Jurkat, Clone E6-1 (cell line): Measurements from ENCODE around the gene SLIT1.
A peak's percentile ranks its signal among the peaks of the same experiment; 100 is the strongest.

Experiments used
- DNase-seq: peaks from one replicate; pipeline ENCODE4 v3.0.0-alpha.2; 2011; ENCODE audit warnings: low read depth, low spot score
- H3K4me3 ChIP-seq: 2 replicates; pipeline ENCODE4 v1.5.1; 2011; ENCODE audit warnings: mild to moderate bottlenecking, low read length, control low read depth, moderate library complexity

Gene SLIT1

GRCh38 chr10:97002670-97003069 is 183.1 kb downstream of the SLIT1 start:
- DNase-seq, result no peak

GRCh38 chr10:97001183-97001991 is 184.4 kb downstream of the SLIT1 start:
- no peak for DNase-seq

More at GRCh38 chr10:97002670-97003069, 183.1 kb downstream of the SLIT1 start:
- no peak overlapping the region for H3K4me3 ChIP-seq

GRCh38 chr10:97000487-97001182 is 185.1 kb downstream of the SLIT1 start:
- no peak overlapping the region for H3K4me3 ChIP-seq
- DNase-seq, result no peak

More at GRCh38 chr10:97001183-97001991, 184.4 kb downstream of the SLIT1 start:
- H3K4me3 ChIP-seq, result no peak overlapping the region

GRCh38 chr10:96999987-97000386 is 185.8 kb downstream of the SLIT1 start:
- no peak overlapping the region for H3K4me3 ChIP-seq
- no peak for DNase-seq

GRCh38 chr10:96999337-96999736 is 186.4 kb downstream of the SLIT1 start:
- no peak for DNase-seq
- H3K4me3 ChIP-seq, result no peak overlapping the region

GRCh38 chr10:96998329-96998888 is 187.3 kb downstream of the SLIT1 start:
- no peak for DNase-seq
- no peak overlapping the region for H3K4me3 ChIP-seq

GRCh38 chr10:96996275-96996965 is 189.3 kb downstream of the SLIT1 start:
- DNase-seq, result no peak
- H3K4me3 ChIP-seq, result no peak overlapping the region

GRCh38 chr10:96995851-96996250 is 189.9 kb downstream of the SLIT1 start:
- no peak for DNase-seq
- H3K4me3 ChIP-seq, result no peak overlapping the region

GRCh38 chr10:96992721-96993120 is 193.0 kb downstream of the SLIT1 start:
- DNase-seq, result peak; percentile 33
- no peak overlapping the region for H3K4me3 ChIP-seq

- no peak overlapping the region for H3K4me3 ChIP-seq
- DNase-seq, result no peak
These were observed 194.4 kb downstream of the SLIT1 start for GRCh38 chr10:96991313-96991841.

- no peak overlapping the region for H3K4me3 ChIP-seq
- no peak for DNase-seq
These were observed 197.3 kb downstream of the SLIT1 start for GRCh38 chr10:96988426-96988825.

- no peak for DNase-seq
- no peak overlapping the region for H3K4me3 ChIP-seq
These were observed 197.9 kb downstream of the SLIT1 start for GRCh38 chr10:96987842-96988175.

GRCh38 chr10:96987141-96987841 is 198.5 kb downstream of the SLIT1 start:
- H3K4me3 ChIP-seq, result no peak overlapping the region
- no peak for DNase-seq

- H3K4me3 ChIP-seq, result no peak overlapping the region
- no peak for DNase-seq
These were observed 199.4 kb downstream of the SLIT1 start for GRCh38 chr10:96986200-96986856.

- DNase-seq, result no peak
These were observed 201.1 kb downstream of the SLIT1 start for GRCh38 chr10:96984541-96985131.

GRCh38 chr10:96982149-96982930 is 203.4 kb downstream of the SLIT1 start:
- no peak overlapping the region for H3K4me3 ChIP-seq
- no peak for DNase-seq

More at GRCh38 chr10:96984541-96985131, 201.1 kb downstream of the SLIT1 start:
- H3K4me3 ChIP-seq, result no peak overlapping the region

GRCh38 chr10:96978621-96979154 is 207.1 kb downstream of the SLIT1 start:
- no peak for DNase-seq
- no peak overlapping the region for H3K4me3 ChIP-seq
